Measurements from ENCODE around the gene SLC51B. TPM values are rescaled to one million over a fixed set of nuclear protein-coding genes. Genes with fewer than 3 reads are reported as not detected.

The SLC51B gene
- total RNA-seq, 3 donors from 2014 or later: not detected

GRCh38 chr15:65066001-65066634 lies 20.9 kb downstream of the SLC51B start:
- no peaks in the 10 kb centered on the region for H3K9me3 ChIP-seq
- H3K27me3 ChIP-seq: no peaks in the 10 kb centered on the region
- intact Hi-C loops (cut with DNase I; ENCODE audit: low total_unique reads): loop anchor here (2.0 kb wide), 1 partner anchor 53 kb away; no protein-coding TSS in a partner anchor
- peak overlapping the region; percentile 76 to 96 for H3K27ac ChIP-seq
- no peaks in the 10 kb centered on the region for H3K36me3 ChIP-seq
- peak overlapping the region in 2 of 3 donors; percentile 61 to 86 for H3K4me3 ChIP-seq
- no peak for DNase-seq (ENCODE audit: low spot score in 2 of 2)
- no peaks in the 10 kb centered on the region for H3K4me1 ChIP-seq
- TF ChIP-seq POLR2AphosphoS5 (IDR thresholded peaks at IDR 0.05): no peak
- no peak for TF ChIP-seq POLR2A (IDR thresholded peaks at IDR 0.05)
- TF ChIP-seq CTCF (IDR thresholded peaks at IDR 0.05): no peak

- H3K27me3 ChIP-seq: no peaks in the 10 kb centered on the region
- no peaks in the 10 kb centered on the region for H3K9me3 ChIP-seq
- DNase-seq (ENCODE audit: low spot score in 2 of 2): no peak
- intact Hi-C loops (cut with DNase I; ENCODE audit: low total_unique reads): loop anchor here (2.0 kb wide), 1 partner anchor 54 kb away; no protein-coding TSS in a partner anchor
- no peaks in the 10 kb centered on the region for H3K4me1 ChIP-seq
- no peaks in the 10 kb centered on the region for H3K36me3 ChIP-seq
- peak overlapping the region; percentile 47 to 86 (median 61) for H3K4me3 ChIP-seq
- peak overlapping the region; percentile 76 to 96 for H3K27ac ChIP-seq
- TF ChIP-seq POLR2AphosphoS5 (IDR thresholded peaks at IDR 0.05) (no peak), CTCF (IDR thresholded peaks at IDR 0.05) (no peak), POLR2A (IDR thresholded peaks at IDR 0.05) (no peak)
Observed at GRCh38 chr15:65066635-65067316, 21.6 kb downstream of the SLC51B start.

GRCh38 chr15:65067317-65067644 lies 22.1 kb downstream of the SLC51B start:
- H3K27me3 ChIP-seq: no peaks in the 10 kb centered on the region
- no peak for DNase-seq (ENCODE audit: low spot score in 2 of 2)
- intact Hi-C loops (cut with DNase I; ENCODE audit: low total_unique reads): loop anchor here (2.0 kb wide), 1 partner anchor 54 kb away; no protein-coding TSS in a partner anchor
- peak overlapping the region; percentile 76 to 96 for H3K27ac ChIP-seq
- TF ChIP-seq CTCF (IDR thresholded peaks at IDR 0.05) (no peak), POLR2A (IDR thresholded peaks at IDR 0.05) (no peak), POLR2AphosphoS5 (IDR thresholded peaks at IDR 0.05) (no peak)
- H3K36me3 ChIP-seq: no peaks in the 10 kb centered on the region
- H3K4me1 ChIP-seq: no peaks in the 10 kb centered on the region
- no peaks in the 10 kb centered on the region for H3K9me3 ChIP-seq
- H3K4me3 ChIP-seq: peak overlapping the region; percentile 47 to 86 (median 61)

GRCh38 chr15:65067645-65068402 lies 22.6 kb downstream of the SLC51B start, which contains the start of gene RASL12:
Gene RASL12 (minus strand): TSS chr15:65067991. CDS start chr15:65067835, 156 bp downstream.
- intact Hi-C loops (cut with DNase I; ENCODE audit: low total_unique reads): loop anchor here (2.0 kb wide), 1 partner anchor 55 kb away; no protein-coding TSS in a partner anchor
- no peaks in the 10 kb centered on the region for H3K9me3 ChIP-seq
- H3K27me3 ChIP-seq: no peaks in the 10 kb centered on the region
- H3K27ac ChIP-seq: peak within 1 kb of the TSS; percentile 76 to 96
- TF ChIP-seq POLR2AphosphoS5 (IDR thresholded peaks at IDR 0.05): no peak
- no peak for TF ChIP-seq CTCF (IDR thresholded peaks at IDR 0.05)
- no peak for TF ChIP-seq POLR2A (IDR thresholded peaks at IDR 0.05)
- H3K36me3 ChIP-seq: no peaks in the 10 kb centered on the region
- no peaks in the 10 kb centered on the region for H3K4me1 ChIP-seq
- peak within 1 kb of the TSS; percentile 47 to 86 (median 61) for H3K4me3 ChIP-seq
- DNase-seq (ENCODE audit: low spot score in 2 of 2): no peak
